ENCODE data around the gene CUL4A.

DNA sequence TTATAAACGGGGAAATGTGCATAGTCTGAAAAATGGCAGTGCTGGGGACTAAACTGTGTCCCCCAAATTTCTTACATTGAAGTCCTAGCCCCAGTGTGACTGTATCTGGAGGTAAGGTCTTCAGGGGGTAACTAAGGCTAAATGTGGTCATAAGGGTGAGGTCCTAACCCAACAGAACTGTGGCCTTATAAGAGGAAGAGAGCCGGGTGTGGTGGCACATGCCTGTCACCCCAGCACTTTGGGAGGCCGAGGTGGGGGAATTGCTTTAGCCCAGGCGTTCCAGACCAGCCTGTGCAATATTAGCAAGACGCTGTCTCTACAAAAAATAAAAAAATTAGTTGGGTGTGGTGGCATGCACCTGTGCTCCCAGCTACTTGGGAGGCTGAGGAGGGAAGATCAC, 33.1 kb upstream of the CUL4A start:
- TF ChIP-seq, protein P1, sequence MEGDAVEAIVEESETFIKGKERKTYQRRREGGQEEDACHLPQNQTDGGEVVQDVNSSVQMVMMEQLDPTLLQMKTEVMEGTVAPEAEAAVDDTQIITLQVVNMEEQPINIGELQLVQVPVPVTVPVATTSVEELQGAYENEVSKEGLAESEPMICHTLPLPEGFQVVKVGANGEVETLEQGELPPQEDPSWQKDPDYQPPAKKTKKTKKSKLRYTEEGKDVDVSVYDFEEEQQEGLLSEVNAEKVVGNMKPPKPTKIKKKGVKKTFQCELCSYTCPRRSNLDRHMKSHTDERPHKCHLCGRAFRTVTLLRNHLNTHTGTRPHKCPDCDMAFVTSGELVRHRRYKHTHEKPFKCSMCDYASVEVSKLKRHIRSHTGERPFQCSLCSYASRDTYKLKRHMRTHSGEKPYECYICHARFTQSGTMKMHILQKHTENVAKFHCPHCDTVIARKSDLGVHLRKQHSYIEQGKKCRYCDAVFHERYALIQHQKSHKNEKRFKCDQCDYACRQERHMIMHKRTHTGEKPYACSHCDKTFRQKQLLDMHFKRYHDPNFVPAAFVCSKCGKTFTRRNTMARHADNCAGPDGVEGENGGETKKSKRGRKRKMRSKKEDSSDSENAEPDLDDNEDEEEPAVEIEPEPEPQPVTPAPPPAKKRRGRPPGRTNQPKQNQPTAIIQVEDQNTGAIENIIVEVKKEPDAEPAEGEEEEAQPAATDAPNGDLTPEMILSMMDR (IDR thresholded peaks at IDR 0.05; ENCODE audit: low read length) = no peak
- TF ChIP-seq EZH2 (IDR thresholded peaks at IDR 0.05; ENCODE audit: borderline replicate concordance, low read length) = no peak
